HUDEP-2 (cell line): ENCODE measurements around the gene APIP.

ENCODE experiments used
- DNase-seq, 76 experiments: peaks; one replicate each; lab custom pipeline; 2025; ENCODE audit not compliant: unreplicated experiment in 76 of 76; lab: John Stamatoyannopoulos, UW

Gene APIP, protein sequence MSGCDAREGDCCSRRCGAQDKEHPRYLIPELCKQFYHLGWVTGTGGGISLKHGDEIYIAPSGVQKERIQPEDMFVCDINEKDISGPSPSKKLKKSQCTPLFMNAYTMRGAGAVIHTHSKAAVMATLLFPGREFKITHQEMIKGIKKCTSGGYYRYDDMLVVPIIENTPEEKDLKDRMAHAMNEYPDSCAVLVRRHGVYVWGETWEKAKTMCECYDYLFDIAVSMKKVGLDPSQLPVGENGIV

DNA sequence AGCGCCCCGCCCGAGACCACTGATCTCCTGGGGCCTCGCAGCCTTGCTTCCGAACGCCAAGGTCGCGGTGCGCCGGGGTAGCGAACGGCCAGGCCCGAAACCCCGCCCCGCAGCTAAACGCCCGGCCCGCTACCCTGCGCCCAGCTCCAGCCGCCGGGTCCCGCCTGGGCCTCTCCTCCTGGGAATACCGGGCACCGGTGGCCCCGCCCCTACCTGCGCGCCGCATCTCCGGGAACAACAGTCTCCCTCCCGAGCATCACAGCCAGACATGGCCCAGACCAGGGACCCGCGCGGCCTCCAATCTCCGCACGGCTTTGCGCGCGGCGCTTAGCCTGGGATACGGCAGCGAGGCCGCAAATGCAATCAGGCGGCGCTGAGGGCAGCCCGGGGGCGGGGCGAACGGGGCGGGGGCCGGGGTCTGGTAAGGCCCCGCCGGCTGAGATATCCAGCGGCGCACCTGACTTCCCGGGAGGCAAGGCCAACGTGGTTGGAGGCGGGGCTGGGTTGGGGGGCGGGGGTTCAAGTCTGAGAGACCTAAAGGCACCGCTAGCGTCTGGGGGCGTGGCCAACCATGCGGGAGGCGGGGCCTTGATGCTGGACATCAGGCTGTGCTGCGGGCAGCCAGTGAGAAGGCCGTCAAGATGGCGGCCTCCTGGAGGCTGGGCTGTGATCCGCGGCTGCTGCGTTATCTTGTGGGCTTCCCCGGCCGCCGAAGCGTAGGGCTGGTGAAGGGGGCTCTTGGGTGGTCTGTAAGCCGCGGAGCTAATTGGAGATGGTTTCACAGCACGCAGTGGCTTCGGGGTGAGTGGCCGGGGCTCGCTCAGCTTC, at the start of gene APIP, which contains the start of gene PDHX:
Gene APIP, minus strand, starts transcription at position 365 of the 828 bp plus-strand sequence. Its CDS starts 95 bp downstream, at position 270.
Gene PDHX, plus strand, starts transcription at position 604 of the 828 bp plus-strand sequence. Its CDS starts 38 bp downstream, at position 642.
- peak; percentile 58 to 99 (median 98) for DNase-seq

DNA sequence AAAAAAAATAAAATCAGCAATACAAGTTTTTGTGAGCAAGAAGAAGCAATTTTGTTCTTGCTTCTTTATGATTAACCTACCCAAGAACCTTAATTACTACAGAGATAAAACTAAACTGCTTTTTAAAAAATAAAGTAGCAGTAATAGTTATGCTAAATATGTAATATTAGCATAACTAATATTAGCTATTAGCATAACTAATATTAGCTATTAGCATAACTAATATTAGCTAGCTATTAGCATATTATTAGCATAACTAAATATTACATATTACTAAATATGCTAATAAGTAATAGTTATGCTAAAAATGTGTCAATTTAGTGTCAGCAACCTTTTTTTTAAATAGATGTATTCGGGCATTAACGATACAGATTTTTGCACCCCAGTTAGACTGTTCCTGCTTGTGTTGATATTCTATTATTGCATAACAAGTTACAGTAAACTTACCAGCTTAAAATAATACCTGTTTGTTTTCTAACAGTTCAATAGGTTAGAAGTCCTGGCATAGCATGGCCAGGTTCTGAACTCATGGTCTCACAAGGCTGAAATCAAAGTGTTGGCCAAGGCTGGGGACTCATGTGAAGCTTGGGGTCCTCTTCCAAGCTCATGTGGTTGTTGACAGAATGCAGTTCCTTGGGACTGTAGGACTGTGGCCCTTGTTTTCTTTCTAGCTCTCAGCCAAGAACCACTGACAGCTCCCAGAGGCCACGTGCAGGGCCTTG, 48.6 kb upstream of the APIP start:
- peak in 1 of 76 experiments; percentile 12 for DNase-seq

DNA sequence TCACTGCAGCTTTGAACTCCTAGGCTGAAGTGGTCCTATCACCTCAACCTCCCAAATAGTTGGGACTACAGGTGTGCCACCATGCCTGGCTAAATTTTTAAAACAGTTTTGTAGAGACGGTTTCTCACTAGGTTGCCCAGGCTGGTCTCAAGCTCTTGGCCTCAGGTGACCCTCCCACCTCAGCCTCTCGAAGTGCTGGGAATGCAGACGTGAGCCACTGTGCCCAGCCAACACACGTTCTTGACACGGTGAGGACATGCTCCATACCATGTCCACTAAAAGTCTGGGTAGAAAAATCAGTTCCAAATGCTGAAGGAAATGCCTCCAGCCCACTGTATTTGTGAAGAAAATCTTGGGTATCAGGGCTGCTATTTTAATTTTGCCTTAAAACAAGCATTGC, 47.2 kb upstream of the APIP start:
- no peak for DNase-seq

GRCh38 chr11:34962034-34962433, 45.9 kb upstream of the APIP start:
- no peak for DNase-seq

GRCh38 chr11:34960277-34960676, 44.1 kb upstream of the APIP start:
- DNase-seq: no peak

DNA sequence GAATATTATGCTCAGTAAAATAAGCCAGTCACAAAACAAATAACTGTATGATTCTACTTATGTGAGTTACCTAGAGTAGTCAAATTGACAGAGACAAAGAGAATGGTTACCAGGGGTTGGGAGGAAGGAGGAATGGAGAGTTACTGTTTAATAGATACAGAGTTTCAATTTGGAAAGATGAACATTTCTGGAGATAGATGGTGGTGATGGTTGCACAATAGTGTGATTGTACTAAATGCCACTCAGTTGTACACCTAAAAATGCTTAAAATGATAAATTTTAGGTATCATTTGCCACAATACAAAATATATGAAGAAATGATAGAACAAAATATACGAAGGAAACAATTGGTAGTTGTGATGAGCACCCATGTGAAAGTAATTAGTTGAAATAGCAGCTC, 43.6 kb upstream of the APIP start:
- no peak for DNase-seq

DNA sequence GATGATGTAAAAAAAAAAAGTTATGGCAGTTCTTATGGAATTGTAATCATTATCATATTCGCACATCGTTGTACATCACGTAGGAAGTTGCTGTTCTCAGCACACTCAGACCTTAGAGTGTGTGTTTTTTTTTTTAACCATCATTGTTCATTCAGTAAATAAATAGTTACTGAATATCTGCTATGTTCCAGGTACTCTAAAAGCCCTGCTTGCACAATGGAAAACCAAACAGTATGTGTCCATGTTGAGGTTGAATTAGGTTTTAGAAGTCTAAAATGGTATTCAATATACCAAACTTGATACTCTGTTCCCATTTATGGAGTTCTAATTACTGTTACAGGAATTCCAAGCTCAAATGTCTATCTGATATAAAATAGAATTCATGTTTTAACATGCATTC, 41.4 kb upstream of the APIP start:
- no peak for DNase-seq

GRCh38 chr11:34957206-34957605, 41.0 kb upstream of the APIP start:
- no peak for DNase-seq

- no peak for DNase-seq
Measured at GRCh38 chr11:34953955-34954354, 37.8 kb upstream of the APIP start.

DNA sequence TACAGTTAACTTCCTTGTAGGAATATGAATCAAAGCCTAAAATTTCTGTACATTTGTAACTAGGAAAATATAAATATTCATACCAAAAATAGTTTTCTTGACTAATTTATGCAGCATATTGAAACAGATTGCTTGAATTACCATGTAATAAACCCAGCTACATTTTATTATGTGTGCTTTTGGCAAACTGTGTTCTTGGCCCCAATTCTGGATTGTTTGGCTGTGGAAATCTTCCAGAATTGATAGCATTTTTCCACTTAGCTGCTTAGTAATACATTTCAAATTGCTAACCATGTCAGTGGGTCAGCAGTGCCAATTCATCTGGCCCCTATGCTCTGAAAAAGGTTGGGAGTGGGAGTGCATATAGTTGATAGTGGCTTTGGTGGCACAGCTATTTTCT, 32.5 kb upstream of the APIP start:
- DNase-seq: no peak

- no peak for DNase-seq
Measured at GRCh38 chr11:34944692-34945091, 28.5 kb upstream of the APIP start.

GRCh38 chr11:34941688-34942087, 25.5 kb upstream of the APIP start:
- no peak for DNase-seq

GRCh38 chr11:34940026-34940677, 24.0 kb upstream of the APIP start:
- DNase-seq: no peak

- no peak for DNase-seq
Measured at GRCh38 chr11:34938611-34939010, 22.4 kb upstream of the APIP start.

DNA sequence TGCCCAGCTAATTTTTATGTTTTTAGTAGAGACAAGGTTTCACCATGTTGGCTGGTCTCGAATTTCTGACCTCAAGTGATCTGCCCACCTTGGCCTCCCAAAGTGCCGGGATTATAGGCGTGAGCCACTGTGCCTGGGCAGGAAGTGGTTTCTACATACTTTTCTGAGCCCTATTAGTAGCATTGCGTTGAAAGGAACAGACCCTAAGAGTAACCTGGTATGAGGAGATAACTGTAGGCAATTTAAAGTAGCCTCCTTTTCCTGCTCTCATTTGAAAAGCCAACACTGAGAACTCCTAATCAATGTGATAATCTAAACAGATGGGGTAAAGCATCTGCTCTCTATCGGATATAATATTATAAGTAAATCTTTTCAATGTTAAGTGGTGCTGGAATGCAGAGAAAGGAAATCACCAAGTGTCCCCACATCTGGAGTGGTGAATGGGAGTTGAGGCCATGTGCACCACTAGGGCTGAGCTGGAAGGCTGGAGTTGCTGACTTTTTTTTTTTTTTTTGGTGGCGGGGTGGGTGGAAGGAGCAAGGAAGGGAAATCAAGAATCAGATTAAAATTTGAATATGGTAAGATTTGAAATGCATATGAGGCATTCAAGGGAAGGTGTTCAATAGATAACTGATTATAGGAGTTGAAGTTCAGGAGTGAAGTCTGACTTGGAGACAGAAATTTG, 20.9 kb upstream of the APIP start:
- no peak for DNase-seq

GRCh38 chr11:34929794-34930763, 13.9 kb upstream of the APIP start:
- no peak for DNase-seq

DNA sequence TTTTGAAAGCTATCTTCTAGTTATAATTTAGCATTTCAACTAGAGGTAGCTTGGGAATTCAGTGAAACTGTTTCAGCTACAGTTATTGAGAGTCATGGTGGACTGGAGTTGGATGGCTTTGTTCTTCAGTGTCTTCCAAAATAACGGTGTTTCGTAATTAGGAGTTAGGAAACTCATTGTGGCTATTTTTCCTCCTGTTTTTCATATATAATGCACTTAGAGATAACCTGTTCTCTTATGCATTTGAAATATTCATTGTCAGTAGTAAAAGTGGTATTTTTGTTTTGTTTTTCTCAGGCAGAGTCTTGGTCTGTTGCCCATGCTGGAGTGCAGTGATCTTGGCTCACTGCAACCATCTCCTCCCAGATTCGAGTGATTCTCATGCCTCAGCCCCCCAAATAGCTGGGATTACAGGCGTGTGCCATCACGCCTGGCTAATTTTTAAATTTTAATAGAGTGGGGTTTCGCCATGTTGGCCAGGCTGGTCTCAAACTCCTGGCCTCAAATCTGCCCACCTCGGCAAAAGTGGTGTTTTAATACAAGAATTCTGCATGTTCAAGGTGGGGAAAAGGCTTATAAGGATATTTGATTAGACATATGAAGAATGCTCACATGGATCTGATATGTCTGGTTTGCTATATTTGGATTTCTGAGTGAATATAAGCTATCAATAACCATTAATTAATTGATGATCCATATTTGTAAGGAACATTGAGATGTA, 12.9 kb upstream of the APIP start:
- DNase-seq: no peak

DNA sequence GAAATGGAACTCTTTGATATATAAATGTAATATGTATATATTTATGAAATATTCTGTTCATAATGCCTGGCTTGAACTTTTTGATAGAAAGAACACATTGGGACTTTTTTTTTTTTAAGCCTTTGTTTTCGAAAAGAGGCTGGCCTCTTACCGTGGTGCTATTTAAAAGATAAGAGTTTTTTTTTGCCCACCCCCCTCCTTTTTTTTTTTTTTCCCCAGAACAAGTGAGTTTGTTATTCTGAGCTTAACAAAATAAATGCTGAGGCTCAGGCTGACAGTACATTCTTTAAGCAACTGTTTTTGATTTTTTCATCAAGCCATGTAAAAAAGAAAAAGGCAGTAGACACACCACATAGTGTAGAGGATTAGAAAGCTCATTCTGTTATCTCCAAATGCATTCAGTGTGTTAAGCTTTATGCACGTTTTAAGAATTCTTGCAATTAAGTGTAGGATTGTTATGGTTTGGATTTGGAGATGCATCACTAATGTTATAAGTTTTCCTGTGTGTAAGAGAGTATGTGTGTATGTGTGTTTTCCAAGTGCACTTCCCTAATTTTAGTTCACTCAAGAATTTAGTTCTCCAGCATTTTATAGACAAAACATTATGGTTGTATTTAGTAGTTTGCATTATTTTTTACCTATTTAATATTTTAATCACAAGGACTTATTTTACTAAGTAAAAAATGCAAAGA, 12.2 kb upstream of the APIP start:
- no peak for DNase-seq
